NCI-H128 (cell line): ENCODE data around the gene ANO9.
"Not testable (repeated sequence)": the region's sequence is repeated elsewhere in the genome, so short reads cannot be mapped to it uniquely, and the experiment has no call there.

Source experiments
- DNase-seq: peaks from one replicate; lab custom pipeline; 2025; ENCODE audit not compliant: unreplicated experiment; lab: John Stamatoyannopoulos, UW

Gene ANO9

DNA sequence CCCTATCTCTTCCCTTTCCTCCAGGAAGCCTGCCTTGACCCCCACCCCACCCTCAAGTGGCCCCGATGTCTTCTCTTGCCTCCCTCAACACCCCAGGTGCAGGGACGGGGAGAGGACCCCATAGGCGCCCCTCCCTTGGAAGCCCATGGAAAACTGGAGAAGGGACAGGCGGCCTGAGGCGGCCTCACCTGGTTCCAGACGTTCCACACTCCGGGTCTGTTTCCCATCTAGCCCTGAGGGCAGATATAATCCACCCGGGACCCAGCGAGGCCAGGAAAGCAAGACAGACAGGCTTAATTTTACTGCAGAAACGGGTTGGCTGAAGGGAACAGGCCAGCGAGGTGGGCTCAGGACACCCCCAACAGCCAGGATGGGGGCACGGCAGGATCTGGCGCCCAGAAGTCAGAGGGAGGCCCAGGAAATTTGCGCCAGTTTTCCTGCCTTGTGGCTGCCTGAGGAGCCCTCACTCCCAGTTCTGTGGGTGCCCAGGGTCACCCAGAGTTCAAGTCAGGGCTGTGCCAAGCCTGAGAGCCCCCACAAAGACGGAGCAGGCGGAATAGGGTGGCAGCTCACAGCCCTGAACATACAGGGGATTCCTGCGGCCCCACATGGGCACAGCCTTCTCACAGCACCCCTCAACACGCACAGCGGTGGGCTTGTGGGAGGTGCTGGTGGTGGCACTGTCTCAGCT, 24.0 kb downstream of the ANO9 start:
- no peak for DNase-seq

DNA sequence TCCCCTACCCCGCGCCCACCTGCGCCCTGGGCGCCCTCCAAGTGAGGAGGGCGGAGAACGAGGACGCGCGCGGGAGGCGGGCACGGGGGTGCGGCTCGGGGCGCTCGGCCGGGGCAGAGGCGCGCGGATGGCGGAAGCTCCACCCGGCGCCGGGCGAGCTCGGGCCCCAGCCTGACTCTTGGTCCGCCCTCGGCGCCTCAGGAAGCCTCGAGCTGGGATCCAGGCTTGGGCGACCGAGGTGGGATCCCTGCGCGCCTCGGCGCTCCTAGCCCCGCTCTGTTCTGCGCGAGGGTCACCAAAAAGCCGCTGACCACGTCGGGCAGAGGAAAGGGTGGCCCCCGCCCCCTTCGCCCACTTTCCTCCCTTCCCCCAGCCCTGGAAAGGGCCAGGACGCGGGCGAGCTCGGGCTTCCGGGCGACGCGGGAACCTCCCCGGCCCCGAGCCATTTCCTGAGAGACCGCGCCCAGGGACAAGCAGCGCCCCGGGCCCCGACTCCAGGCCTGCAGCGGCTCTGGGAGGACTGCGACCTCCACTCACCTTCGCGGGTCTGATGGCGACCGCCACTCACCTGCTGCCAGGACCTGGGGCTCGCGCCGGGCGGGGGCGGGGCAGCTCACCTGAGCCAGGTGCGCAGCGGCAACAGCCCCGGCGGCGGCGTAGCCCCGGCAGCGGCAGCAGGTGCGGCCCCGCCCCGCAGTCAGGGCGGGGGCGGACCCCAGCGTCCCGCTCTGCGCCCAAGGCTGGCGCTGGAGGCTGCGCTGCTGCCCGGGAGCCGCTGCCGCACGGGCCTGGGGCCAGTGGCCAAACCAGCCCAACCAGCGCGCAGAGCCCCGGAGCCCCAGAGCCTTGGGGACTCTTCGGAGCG, 24.8 kb downstream of the ANO9 start:
- DNase-seq: peak; percentile 39

DNA sequence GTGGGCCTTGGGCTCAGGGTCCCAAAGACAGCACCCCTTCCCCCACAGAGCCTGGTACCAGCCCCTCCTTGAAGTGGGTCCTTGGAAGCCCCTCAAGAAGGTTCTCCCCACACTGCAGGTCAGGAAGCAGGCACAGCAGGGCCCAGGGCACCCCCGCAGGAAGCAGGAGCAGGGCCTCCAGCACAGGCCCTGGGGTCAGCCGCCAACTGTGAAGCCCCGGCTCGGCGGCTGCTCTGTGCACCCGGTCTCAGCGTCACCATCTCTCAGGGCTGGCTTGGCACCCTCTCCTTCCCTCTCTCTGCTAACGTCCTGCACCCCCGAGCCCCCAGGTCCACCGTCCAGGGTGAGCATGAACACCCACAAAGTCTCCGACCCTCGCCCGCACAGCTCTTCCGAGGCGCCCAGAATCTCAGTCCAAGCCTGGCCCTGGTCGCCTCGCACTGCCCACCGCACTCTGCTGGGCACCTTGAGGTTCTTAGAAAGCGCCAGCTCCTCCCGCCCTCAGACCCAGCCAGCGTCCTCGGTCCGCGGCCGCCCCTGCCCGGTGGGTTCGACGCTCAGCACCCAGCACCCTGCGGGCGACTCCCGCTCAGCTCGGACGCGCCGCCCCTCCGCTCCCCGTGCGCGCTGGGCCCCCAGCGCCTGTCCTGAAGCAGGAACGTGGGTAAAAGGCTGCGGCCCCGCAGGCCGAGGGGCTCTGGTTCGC, 25.6 kb downstream of the ANO9 start:
- no peak for DNase-seq

DNA sequence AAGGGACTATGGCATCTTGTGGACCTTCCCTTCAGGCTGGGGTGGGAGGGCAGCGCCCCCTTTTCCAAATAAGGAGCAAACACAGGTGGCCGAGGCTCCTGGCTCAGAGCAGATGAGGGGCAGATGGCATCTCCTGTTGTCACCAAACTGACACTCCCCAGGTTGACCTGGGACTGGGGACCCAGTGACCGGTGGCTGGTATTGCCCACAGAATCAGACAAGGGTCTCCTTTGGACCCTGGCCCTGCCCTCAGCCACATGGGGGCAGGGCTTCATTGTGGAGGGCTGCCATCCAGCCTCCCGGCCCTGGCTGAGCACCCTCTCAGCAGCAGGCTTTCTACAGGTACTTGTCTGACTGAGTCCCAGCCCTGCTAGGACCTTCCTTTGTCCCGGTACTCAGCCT, 26.2 kb downstream of the ANO9 start:
- no peak for DNase-seq

DNA sequence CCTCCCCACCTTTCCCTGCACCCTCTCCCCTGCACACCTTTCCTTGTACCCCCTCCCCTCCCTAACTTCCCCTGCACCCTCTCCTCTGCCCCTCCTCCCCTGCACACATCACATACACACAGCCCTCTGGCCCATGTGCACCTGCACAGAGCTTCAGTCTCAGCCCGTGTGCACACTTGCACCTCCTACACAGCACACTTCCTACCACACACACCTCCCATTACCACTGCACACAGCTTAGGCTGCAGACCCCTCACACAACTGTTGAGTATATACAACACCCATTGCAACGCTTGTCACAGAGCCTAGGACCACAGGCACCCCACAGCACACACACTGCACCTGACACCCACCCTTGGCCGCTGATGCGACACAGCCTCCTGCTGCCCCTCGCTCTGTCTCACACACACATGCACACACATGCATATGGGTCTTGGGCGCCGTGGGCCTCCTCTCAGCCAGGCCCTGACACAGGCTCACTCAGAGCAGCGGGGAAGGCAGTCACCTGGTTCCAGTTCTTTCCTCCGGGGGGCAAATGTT, 27.4 kb downstream of the ANO9 start:
- DNase-seq: no peak

DNA sequence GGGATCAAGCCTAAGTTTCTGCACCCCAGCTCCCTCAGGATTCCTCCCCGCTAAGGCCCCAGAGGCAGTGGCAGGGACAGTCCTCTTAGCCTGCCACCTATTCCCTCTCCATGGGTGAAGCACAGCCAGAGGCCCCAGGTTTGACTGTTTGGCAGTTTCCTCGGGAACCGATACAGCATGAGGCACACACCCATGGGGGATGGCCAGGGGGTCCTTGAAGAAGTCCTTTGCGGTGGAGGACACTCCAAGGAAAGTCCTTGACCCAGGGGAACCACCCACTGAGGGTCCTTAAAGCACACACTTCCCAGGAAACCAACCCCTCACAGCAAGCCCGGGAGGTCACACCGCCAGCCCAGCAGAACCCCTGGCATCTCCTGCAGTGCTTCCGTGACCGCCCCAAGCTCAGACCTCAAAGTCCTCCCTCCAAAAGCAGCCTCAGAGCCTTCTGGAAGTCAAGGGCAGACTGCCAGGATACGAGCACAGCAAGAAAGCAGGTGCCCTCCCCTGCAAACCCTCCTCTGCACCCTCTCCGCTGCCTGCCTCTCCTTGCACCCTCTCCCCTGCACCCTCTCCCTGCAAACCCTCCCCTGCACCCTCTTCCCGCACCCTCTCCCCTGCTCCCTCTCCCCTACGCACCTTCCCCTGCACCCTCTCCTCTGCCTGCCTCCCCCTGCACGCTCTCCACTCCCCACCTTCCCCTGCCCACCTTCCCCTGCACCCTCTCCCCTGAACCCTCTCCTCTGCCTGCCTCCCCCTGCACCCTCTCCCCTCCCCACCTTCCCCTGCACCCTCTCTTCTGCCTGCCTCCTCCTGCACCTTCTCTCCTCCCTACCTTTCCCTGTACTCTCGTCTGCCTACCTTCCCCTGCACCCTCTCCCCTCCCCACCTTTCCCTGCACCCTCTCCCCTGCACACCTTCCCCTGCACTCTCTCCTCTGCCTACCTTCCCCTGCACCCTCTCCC, 28.4 kb downstream of the ANO9 start:
- no peak for DNase-seq

DNA sequence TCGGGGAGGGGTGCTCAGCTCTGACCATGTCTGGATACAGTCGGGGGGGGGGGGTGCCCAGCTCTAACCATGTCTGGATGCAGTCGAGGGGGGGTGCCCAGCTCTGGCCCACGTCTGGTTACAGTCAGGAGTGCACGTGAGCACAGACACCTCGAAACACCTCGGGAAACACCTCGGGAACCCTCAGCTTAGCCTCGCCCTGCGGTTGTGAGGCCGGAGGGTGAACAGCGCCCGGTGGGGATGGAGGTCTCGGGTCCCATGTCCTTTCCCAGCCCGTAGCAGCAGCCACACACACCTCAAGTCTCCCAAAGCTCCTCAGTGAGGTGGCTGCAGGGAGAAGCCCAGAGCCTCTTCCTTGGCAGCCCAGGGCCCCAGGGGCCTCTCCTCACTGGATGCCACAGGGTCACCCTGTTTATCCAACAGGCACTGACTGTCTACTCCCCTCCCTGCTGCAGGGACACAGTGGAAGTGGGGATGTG, 29.1 kb downstream of the ANO9 start:
- DNase-seq: no peak

DNA sequence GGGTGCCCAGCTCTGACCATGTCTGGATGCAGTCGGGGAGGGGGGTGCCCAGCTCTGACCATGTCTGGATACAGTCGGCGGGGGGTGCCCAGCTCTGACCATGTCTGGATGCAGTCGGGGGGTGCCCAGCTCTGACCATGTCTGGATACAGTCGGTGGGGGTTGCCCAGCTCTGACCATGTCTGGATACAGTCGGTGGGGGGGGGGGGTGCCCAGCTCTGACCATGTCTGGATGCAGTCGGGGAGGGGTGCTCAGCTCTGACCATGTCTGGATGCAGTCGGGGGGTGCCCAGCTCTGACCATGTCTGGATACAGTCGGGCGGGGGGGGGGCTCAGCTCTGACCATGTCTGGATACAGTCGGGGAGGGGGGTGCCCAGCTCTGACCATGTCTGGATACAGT, 30.3 kb downstream of the ANO9 start:
- not testable (repeated sequence) for DNase-seq

DNA sequence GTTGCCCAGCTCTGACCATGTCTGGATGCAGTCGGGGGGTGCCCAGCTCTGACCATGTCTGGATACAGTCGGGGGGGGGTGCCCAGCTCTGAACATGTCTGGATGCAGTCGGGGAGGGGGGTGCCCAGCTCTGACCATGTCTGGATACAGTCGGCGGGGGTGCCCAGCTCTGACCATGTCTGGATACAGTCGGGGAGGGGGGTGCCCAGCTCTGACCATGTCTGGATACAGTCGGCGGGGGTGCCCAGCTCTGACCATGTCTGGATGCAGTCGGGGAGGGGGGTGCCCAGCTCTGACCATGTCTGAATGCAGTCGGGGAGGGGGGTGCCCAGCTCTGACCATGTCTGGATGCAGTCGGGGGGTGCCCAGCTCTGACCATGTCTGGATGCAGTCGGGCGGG, 31.1 kb downstream of the ANO9 start:
- DNase-seq: not testable (repeated sequence)

DNA sequence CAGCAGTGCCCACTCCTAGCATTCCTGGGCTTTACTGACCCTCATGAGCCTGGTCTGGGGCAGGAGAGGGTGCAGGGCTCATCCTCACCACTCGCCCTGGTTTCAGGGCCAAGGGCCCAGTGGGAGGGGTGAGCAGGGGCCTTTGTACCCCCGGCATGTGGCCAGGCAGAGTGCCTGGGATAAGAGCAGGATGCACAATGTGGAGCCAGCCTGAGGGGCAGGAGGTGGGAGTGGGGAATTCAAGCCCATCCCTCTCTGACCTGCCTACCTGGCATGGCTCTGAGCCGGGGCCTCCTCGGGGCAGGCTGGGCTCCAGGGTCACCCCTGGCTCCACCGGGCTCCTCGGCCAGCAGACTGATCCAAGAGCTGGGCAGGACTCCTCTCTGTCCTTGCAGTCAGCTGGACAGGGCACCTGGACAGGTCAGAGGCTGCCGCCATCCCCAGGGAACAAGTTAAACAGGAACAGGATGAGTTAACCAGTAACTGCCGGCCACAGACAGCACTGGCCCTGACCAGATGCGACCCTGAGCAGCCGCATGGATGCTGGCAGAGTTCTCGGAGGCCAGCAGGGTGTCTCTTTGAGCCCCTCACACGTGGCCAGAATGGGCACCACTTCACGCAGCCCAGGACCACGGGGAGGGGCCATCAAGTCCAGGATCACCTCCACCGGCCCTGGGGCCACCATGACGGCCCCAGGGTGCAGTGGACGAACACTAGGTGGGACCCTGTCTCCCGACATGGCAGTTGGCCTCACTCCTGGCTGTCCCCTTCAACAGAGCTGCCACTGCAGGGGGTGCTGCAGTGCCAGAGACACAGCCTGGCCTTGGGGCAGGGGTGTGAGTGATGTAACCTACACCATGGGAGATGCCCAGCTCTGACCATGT, 32.0 kb downstream of the ANO9 start:
- no peak for DNase-seq

DNA sequence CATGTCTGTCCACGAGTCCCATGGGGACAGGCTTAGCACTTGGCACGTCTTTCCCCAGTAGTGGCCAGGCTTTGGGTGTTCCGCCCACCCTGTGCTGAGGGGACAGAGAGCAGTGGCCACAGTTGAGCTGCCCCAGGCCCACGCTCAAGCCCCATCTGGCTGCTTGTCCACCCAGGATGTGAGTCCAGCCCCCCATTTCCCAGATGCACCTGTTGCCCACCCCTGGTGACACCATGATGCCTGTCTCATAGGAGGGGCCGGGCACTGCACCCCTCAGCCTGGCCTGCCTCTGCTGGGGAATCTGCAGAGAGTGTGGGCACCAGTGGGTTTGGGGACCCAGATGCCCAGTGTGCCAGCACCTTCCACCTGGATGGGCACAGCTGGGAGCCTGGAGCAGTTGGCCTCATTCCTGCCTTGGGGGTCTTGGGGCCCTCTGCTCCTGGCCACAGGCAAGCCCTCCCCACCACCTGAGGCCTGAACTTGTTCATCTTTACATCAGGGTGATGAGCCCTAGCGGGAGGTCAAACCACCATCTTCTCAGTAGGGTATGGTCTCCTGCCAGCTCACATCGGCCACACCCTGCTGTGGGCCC, 32.7 kb downstream of the ANO9 start:
- no peak for DNase-seq

DNA sequence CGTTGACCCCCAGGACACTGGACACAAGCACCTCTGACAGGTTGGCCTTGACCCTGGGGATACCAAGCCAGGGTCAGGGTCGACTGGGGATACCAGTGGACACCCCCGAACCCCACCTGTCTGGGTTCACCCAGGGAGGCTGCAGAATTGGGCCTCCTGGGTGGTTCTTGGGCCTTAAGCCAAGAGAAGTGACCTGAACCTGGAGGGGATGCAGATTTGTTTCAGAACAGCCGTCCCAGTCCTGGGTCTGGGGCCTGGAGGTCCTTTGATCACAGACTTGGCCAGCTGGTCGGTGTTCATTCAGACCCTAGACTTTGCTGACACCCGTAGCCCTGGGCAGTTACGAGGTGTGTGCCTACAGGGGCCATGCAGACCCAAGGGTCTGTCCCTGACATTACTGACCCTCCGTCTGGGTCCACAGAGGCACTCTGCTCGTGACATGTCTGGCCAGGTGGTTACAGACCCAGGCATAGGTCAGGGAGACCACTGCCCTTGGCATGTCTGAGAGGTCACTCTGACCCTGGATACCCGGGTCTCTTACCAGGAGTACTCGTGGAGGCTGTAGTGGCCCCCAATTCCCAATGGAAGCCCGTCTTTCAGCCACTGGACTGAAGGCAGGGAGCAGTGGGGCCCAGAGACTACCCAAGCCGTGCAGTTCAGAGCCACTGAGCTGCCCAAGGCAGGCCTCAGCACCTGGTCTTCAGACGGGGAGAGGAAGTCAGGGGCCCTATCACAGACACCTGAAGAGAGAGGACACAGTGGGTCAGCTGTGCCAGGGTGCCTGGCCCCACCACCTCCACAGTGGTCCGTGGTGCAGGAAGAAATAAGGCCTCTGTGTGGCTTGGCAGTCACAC, 33.4 kb downstream of the ANO9 start:
- DNase-seq: no peak

DNA sequence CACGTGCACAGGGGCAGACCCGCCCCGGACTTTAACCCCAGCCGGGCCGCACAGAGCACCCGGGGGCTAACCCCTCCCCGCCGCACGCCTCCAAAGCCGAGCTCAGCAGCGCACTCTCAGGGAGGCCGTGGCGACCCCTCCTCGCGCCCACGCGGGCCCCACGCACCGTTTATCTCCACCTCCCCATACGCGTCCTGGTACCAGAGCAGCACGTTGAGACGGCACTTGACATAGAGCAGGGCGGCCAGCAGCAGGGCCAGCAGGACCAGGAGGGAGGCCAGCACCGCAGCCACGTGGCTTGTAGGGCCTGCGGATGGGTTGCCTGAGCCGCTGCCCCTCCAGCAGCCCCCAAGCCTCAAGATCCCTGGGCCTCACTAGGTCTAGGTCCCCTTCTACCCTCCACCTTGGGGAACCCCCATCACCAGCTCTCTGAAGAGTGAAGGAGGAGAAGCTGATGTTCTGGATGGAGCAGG, 34.1 kb downstream of the ANO9 start:
- no peak for DNase-seq

DNA sequence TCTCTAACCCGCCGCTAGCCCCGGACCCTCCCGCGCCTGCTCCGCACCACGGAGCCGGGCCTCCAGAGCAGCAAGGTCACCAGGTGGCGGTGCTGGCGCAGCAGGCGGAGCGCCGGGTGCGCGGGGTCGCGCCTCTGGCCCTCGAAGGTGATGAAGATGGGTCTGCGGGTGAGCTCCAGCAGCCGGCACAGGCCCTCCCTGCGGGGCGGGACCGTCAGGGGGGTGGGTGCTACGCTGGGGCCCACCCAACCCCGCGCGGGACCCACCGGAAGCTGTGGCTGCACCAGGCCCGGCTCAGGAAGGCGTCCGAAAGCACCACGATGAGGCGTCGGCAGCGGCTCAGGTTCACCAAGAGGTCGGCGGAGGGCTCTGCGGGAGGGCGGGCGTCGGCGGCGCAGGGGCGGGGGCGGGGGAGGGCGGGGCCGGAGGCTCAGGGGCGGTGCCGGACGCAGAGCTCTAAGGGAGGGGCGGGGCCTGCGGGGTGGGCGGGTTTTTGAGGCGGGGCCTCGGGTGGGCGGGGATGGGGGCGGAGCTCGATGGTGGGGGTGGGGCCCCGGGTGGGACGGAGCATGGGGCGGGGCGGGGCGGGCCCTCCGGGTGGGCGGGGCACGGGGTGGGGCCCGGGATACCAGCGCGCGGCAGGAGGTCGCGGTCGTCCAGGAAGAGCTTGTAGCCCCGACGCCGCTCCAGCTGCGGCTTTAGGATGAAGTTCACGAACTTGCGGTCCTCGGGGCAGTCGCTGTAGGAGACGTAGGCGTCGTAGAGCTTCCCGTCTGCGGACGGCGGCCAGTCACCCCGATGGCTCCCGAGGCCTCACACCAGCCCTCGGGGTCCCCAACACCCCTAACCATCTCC, 34.8 kb downstream of the ANO9 start:
- DNase-seq: no peak

DNA sequence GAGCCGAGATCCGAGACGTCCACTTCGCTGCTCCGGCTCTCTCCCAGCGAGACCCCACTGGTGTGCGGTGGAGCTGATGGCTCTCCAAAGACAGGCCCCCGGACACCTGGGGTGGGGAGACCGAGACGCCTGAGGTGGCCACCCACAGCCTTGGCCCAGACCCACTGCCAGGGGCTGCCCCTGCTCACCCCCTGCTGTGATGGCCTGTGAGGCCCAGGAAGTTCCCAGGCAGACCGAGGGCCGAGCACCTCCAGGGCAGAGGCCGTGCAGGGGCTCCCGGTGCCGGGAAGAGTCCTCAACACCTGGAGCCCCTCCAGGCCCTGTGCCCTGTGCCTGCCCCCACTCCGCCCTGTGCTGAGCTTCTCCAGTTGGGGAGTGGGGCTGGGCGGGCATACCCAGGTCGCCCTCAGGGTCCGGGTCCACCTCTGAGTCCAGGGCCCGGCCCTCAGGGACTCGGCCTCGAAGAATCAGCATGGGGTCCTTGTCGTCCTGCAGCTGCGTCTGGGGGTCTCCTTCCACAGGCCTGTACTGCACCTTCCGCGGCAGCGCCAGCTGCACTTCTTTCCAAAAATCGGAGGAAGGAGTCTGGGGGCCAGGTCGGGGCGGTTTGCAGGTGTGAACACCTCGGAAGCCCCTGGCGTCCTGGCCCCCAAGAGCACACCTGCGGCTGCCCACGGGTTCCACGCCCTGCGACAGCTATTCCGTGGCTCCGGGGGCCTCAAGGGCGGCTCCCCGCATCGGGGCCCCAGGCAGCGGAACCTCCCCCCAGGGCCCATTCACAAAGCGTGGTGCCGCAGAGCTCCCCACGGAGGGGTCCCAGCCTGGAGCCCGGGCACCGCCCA, 35.6 kb downstream of the ANO9 start:
- no peak for DNase-seq

DNA sequence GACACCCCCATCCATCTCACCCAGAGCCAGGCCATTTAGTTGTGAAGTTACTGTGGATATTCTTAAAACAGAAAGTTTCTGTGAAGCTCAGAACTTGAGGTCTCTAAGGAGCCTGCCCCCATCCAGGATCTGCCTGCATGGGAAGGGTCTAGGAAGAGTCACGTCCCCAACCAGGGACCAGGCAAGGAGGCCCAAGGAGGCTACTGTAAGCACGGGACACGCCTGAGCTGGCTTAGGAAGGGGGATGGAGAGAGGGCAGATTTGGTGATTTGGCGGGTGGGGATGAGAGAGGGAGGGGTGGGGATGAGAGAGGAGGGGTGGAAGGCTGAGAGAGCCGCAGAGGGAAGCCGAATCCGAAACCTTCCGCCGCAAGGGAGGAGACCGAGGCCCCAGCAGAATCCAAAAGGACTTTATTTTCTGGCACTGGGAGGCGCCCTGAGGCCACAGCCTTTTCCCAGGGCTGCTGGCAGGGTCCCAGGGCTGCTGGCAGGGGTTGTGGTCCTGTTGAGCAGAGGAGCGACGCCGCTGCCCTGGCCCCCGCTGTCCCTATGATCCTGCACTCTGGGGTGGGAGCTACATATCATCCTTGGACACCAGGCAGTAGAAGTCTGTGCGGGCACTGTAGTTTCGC, 36.4 kb downstream of the ANO9 start:
- DNase-seq: no peak
